GM23338 (cell line): Measurements from ENCODE around the gene ATG4A. TPM values are rescaled to one million over a fixed set of nuclear protein-coding genes. Genes with fewer than 3 reads are reported as not detected.
A peak's percentile ranks its signal among the peaks of the same experiment; 100 is the strongest.

Source experiments
- ATAC-seq: fragments of 200-7000 bp; cut with Tn5 transposase; 3 replicates; pipeline ENCODE4 v1.9.1; 2020
- DNase-seq: peaks from one replicate; pipeline ENCODE4 v3.0.0-alpha.2; 2015; ENCODE audit warnings: low spot score
- H2AFZ ChIP-seq: fragments of 200-600 bp; sonication (generic); 2 replicates; pipeline ENCODE4 v1.8.0; 2016; ENCODE audit warnings: antibody characterized with exemption, mild to moderate bottlenecking, moderate library complexity
- H3F3A ChIP-seq: fragments of 200-600 bp; sonication (generic); replicated peaks from 2 replicates; pipeline ENCODE4 v1.8.0; 2017; ENCODE audit warnings: antibody characterized with exemption, mixed run types, low read depth
- H3K27ac ChIP-seq: fragments of 200-600 bp; sonication (generic); 2 replicates; pipeline ENCODE4 v1.6.1; 2016; ENCODE audit warnings: low read depth
- H3K27me3 ChIP-seq: fragments of 200-600 bp; sonication (generic); 2 replicates; pipeline ENCODE4 v1.8.0; 2016; ENCODE audit warnings: mild to moderate bottlenecking, mixed run types, moderate library complexity; ENCODE audit not compliant: insufficient read depth
- H3K36me3 ChIP-seq: fragments of 200-600 bp; sonication (generic); 2 replicates; pipeline ENCODE4 v1.8.0; 2016; ENCODE audit warnings: mild to moderate bottlenecking; ENCODE audit not compliant: insufficient read depth
- H3K4me1 ChIP-seq: fragments of 200-600 bp; sonication (generic); 2 replicates; pipeline ENCODE4 v1.8.0; 2016; ENCODE audit warnings: mild to moderate bottlenecking, moderate library complexity; ENCODE audit not compliant: insufficient read depth
- H3K4me2 ChIP-seq: fragments of 200-600 bp; sonication (generic); 2 replicates; pipeline ENCODE4 v1.7.1; 2017; ENCODE audit warnings: mixed run types
- H3K4me3 ChIP-seq: fragments of 200-600 bp; sonication (generic); 2 replicates; pipeline ENCODE4 v1.6.1; 2016; ENCODE audit warnings: mixed run types
- H3K79me2 ChIP-seq: fragments of 200-600 bp; sonication (generic); replicated peaks from 2 replicates; pipeline ENCODE4 v1.8.0; 2017; ENCODE audit warnings: mild to moderate bottlenecking; ENCODE audit not compliant: insufficient read depth
- H3K9me2 ChIP-seq: fragments of 200-600 bp; sonication (generic); 2 replicates; pipeline ENCODE4 v1.8.0; 2017; ENCODE audit not compliant: insufficient read depth
- H4K20me1 ChIP-seq: fragments of 200-600 bp; sonication (generic); replicated peaks from 2 replicates; pipeline ENCODE4 v1.8.0; 2017; ENCODE audit warnings: mild to moderate bottlenecking; ENCODE audit not compliant: insufficient read depth
- H3K27ac Mint-ChIP-seq: 2 replicates; pipeline ENCODE4 v1.8.0; 2020; ENCODE audit warnings: inconsistent platforms, mild to moderate bottlenecking, moderate library complexity, mixed read lengths
- H3K27me3 Mint-ChIP-seq: 3 replicates; pipeline ENCODE4 v1.8.0; 2022; ENCODE audit warnings: low read depth, mild to moderate bottlenecking, moderate library complexity, mixed read lengths, inconsistent platforms; ENCODE audit not compliant: insufficient read depth, poor library complexity
- H3K36me3 Mint-ChIP-seq: 3 replicates; pipeline ENCODE4 v1.8.0; 2021; ENCODE audit warnings: low read depth, mild to moderate bottlenecking, inconsistent platforms, moderate library complexity, mixed read lengths
- H3K4me1 Mint-ChIP-seq: 3 replicates; pipeline ENCODE4 v1.8.0; 2020; ENCODE audit warnings: mild to moderate bottlenecking, inconsistent platforms, mixed read lengths
- H3K4me3 Mint-ChIP-seq: 3 replicates; pipeline ENCODE4 v1.8.0; 2021; ENCODE audit warnings: moderate library complexity, mild to moderate bottlenecking, inconsistent platforms, mixed read lengths
- H3K9me3 Mint-ChIP-seq: 3 replicates; pipeline ENCODE4 v1.8.0; 2020; ENCODE audit warnings: moderate library complexity, mild to moderate bottlenecking, inconsistent platforms, mixed read lengths
- CREB1 ChIP-seq: fragments of 250-450 bp; sonication (Bioruptor Pico); IDR thresholded peaks from 2 replicates; pipeline ENCODE4 v1.5.0; 2020; ENCODE audit warnings: low read depth, mild to moderate bottlenecking, moderate library complexity
- CTCF ChIP-seq, 2 experiments: fragments of 200-600 bp in 1 of 2; sonication (generic) in 1 of 2; conservative IDR thresholded peaks; 2 replicates each; pipeline versions ENCODE4 v1.5.1 to v1.6.1; 2016 to 2017; ENCODE audit warnings: antibody characterized with exemption in 2 of 2, low read depth in 2 of 2, mild to moderate bottlenecking in 2 of 2, moderate library complexity in 1 of 2
- ETS1 ChIP-seq: IDR thresholded peaks from 2 replicates; pipeline ENCODE4 v1.6.1; 2016; ENCODE audit warnings: antibody characterized with exemption
- JUNB ChIP-seq: IDR thresholded peaks from one replicate; pipeline ENCODE4 v1.6.1; 2016; ENCODE audit warnings: antibody characterized with exemption; ENCODE audit not compliant: unreplicated experiment
- NANOG ChIP-seq: IDR thresholded peaks from 2 replicates; pipeline ENCODE4 v1.6.1; 2016; ENCODE audit warnings: antibody characterized with exemption, borderline replicate concordance
- ZNF114 ChIP-seq: fragments of 250-450 bp; sonication (Bioruptor Pico); IDR thresholded peaks from 2 replicates; pipeline ENCODE4 v1.5.0; 2020; ENCODE audit warnings: mild to moderate bottlenecking, moderate library complexity
- ZNF331 ChIP-seq: fragments of 250-450 bp; sonication (Bioruptor Pico); IDR thresholded peaks from 2 replicates; pipeline ENCODE4 v1.5.0; 2020; ENCODE audit warnings: low read depth, mild to moderate bottlenecking, moderate library complexity
- ZNF462 ChIP-seq: fragments of 250-450 bp; sonication (Bioruptor Pico); IDR thresholded peaks from 2 replicates; pipeline ENCODE4 v1.5.0; 2020; ENCODE audit warnings: mild to moderate bottlenecking, moderate library complexity
- polyA plus RNA-seq: library from polyadenylated mRNA; unstranded; fragments of >200 nt; fragmentation: Nextera tagmentation; extraction: Ambion mirVana; gene quantifications from 2 replicates; pipeline ENCODE4 v1.2.1, GENCODE V29; 2016
- total RNA-seq: library from RNA; depleted of rRNA; stranded (reverse); fragments of >200 nt; shearing (Covaris generic); gene quantifications from 2 replicates; pipeline ENCODE4 v1.2.3, GENCODE V29; 2014

The ATG4A gene
- total and polyA plus RNA-seq, 2 experiments from 2014 or later = 2.1 to 2.8 TPM

- no peak overlapping the region for H3K27ac Mint-ChIP-seq
- H3K27me3 Mint-ChIP-seq = no peaks in the 10 kb centered on the region
- H3K9me3 Mint-ChIP-seq = no peaks in the 10 kb centered on the region
- Histone ChIP-seq H4K20me1 (no peaks in the 10 kb centered on the region), H3F3A (no peaks in the 10 kb centered on the region), H3K36me3 (no peaks in the 10 kb centered on the region), H3K27me3 (no peaks in the 10 kb centered on the region), H3K27ac (no peak overlapping the region), H2AFZ (no peak overlapping the region), H3K9me2 (no peaks in the 10 kb centered on the region), H3K4me3 (no peak overlapping the region), H3K79me2 (no peaks in the 10 kb centered on the region), H3K4me1 (no peaks in the 10 kb centered on the region), H3K4me2 (no peak overlapping the region)
- no peak overlapping the region for H3K4me3 Mint-ChIP-seq
- H3K4me1 Mint-ChIP-seq = no peaks in the 10 kb centered on the region
- DNase-seq = peak; percentile 43
- TF ChIP-seq CTCF (conservative IDR thresholded peaks at IDR 0.05; ENCODE audit: low read depth in 2 of 2) (peak; percentile 64 to 70), NANOG (no peak)
- H3K36me3 Mint-ChIP-seq = no peaks in the 10 kb centered on the region
- peak; percentile 57 for ATAC-seq
Measured at GRCh38 chrX:108138814-108139702, 47.5 kb downstream of the ATG4A start.

- no peak overlapping the region for H3K27ac ChIP-seq
- H3K9me2 ChIP-seq = no peaks in the 10 kb centered on the region
- H3K36me3 Mint-ChIP-seq = no peaks in the 10 kb centered on the region; the same call in 2 of the 3 replicates
- H3K4me1 ChIP-seq = no peaks in the 10 kb centered on the region
- no peak for DNase-seq
- no peaks in the 10 kb centered on the region for H3K4me1 Mint-ChIP-seq
- no peaks in the 10 kb centered on the region for H3F3A ChIP-seq
- H3K27me3 ChIP-seq = no peaks in the 10 kb centered on the region
- no peak overlapping the region for H3K4me3 ChIP-seq
- H3K9me3 Mint-ChIP-seq = no peaks in the 10 kb centered on the region
- no peaks in the 10 kb centered on the region for H3K79me2 ChIP-seq
- H3K27ac Mint-ChIP-seq = no peak overlapping the region
- no peak overlapping the region for H2AFZ ChIP-seq
- no peak overlapping the region for H3K4me2 ChIP-seq
- no peaks in the 10 kb centered on the region for H3K36me3 ChIP-seq
- no peak for ATAC-seq
- no peaks in the 10 kb centered on the region for H4K20me1 ChIP-seq
- no peak overlapping the region for H3K4me3 Mint-ChIP-seq
- H3K27me3 Mint-ChIP-seq = no peaks in the 10 kb centered on the region
- no peak for TF ChIP-seq CREB1
- TF ChIP-seq ZNF114 (CRISPR knock-in tag) = no peak
- no peak for TF ChIP-seq JUNB
- no peak for TF ChIP-seq CTCF (conservative IDR thresholded peaks at IDR 0.05; ENCODE audit: low read depth in 2 of 2)
- TF ChIP-seq ZNF331 (CRISPR knock-in tag) = no peak
- TF ChIP-seq ZNF462 (CRISPR knock-in tag) = no peak
- no peak for TF ChIP-seq ETS1
Measured at GRCh38 chrX:108148524-108148923, 56.9 kb downstream of the ATG4A start.
